ENCODE data around the gene MSL2.
"Not testable (repeated sequence)": the region's sequence is repeated elsewhere in the genome, so short reads cannot be mapped to it uniquely, and the experiment has no call there.

Gene MSL2

DNA sequence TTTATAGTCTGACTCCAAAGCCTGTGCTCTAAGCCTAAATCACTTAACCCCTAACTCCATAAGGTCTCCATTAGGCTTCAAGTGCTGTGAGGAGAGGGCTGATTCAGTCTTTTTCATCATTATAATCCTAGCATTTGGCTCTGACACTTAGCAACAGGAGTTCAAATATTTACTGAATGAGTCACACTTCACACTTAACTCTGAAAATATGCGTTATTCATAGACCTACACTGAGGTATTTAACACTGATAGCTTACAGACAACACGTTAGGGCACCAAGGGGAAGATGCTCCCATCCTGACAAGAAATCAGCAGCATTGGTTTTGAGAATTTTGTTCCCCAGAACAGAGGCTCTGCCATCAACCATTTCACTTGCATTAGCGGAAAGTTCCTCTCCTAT, 53.5 kb downstream of the MSL2 start:
- no peak for DNase-seq

DNA sequence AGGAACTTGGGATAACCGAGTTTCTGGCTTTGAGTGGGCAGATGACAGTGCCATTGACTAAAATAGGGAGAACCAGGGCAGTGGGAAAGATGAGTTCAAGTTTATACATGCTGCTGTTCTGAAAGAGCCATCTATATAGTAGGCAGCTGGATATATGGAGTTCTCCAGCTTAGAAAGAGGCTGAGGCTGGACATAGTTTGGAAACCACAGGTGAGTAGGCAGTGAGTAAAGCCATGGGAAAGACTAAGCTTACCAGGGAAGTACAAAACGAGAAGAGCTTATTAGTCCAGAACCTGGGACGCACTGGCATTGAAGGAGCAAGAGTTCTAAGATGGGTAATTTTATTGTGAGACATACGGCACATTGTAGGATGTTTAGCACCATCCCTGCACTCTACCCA, 54.2 kb downstream of the MSL2 start:
- no peak for DNase-seq

DNA sequence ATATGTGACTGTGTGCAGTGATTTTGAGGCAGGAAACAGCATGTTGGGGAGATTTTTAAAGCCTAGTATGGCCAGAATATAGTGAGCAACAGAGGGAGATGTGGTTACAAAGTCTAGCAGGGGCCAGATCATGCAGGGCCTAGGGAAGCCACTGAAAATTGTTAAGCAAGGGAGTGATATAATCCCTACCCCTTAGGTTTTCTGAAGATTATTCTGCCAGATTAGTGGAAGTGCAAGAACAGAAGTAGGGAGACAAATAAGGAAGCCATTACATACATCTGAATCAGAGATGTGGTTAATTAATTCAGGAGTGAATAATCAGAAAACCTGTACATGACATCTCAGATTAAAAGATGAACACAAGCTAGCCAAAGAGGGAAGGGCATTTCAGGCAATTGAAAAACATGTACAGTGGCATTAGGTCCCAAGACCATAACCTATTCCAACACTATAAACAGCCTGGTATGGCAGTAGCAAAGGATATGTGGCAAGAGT, 54.8 kb downstream of the MSL2 start:
- no peak for DNase-seq

DNA sequence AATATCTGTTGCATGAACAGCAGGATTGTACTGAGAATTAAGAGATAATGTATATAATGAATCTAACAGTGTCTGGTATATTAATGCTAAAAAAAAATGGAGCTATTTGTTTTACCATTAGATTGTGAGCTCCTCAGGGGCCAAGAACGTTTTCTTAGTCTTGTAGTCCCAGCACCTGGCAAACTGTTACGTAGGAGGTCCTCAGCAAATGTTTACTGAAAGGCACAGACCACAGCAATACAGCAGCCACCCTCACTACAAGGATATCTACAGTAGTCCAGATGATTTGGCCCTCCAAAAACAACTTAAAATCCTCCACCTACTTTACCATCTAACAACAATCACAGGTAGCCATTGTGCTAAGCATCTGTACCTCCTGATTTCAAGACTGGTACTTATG, 59.7 kb downstream of the MSL2 start:
- DNase-seq, result no peak

DNA sequence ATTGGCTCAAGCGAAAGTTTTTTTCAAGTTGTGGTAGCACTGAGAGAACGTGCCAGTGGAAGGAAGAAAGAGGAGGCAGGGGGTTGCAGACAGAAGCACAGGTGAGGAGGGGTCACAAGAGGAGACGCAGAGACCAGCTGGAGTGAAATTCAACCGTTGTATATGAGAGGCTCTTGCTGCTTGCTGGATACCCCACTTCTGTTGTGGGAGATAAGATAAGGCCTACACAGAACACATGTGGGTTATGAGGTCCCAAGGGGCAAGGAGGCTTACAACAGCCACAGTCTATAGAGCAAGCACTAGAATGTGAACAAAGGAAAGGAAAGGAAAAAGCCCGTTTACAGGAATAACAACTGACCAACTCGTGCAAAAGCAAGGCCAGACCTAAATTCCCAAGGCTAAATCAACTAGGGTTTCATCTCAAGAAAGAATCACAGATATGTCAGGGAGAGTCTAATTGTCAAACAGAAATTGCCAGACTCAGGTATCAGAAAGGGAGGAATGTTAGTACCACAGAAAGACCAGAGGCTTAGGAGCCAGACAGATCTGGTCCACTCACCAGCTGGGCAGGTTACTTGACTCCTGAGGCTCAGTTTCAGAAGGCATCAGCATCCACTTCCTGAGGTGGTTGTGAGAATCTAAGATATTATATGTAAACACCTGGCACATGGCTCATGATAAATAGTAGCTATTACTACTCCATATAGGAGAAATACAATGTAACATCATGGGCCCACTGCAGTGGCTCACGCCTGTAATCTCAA, 60.9 kb downstream of the MSL2 start:
- no peak for DNase-seq

DNA sequence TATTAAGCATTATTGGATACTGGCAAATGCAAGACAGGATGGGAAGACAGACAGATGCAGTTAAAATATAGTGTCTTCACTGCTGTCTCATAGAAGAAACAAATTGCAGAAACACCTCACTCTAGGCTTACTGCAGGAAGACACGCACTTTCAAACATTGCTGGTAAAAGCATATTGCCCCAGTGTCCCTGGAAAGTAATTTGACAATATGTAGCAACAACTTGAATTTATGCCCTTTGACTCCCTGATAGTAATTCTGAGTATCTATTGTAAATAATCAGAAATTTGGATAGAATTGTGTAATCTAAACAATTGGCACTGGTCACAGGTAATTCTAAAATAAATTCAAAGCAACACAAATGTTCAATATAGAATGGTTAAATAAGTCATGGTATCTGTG, 62.0 kb downstream of the MSL2 start:
- DNase-seq, result no peak

DNA sequence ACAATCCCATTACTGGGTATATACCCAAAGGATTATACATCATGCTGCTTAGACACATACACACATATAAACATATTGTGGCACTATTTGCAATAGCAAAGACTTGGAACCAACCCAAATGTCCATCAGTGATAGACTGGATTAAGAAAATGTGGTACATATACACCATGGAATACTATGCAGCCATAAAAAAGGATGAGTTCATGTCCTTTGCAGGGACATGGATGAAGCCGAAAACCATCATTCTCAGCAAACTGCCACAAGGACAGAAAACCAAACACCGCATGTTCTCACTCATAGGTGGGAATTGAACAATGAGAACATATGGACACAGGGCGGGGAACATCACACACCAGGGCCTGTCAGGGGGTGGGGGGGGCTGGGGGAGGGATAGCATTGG, 64.5 kb downstream of the MSL2 start:
- DNase-seq, result not testable (repeated sequence)

DNA sequence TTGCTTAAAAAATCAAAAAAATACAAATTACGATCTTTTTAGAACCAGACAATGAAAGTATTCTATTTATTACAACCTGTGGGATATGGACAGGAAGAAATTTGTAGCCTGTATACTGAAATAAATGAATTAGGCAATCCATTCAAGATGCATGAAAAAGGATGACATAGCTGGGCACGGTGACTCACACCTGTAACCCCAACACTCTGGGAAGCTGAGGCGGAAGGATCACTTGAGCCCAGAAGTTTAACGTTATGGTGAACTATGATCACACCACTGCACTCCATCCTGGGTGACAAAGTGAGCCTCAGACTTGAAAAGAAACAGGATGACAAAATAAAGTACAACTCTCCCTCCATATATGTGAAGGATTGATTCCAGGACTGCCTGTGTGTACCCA, 74.1 kb downstream of the MSL2 start:
- no peak for DNase-seq

DNA sequence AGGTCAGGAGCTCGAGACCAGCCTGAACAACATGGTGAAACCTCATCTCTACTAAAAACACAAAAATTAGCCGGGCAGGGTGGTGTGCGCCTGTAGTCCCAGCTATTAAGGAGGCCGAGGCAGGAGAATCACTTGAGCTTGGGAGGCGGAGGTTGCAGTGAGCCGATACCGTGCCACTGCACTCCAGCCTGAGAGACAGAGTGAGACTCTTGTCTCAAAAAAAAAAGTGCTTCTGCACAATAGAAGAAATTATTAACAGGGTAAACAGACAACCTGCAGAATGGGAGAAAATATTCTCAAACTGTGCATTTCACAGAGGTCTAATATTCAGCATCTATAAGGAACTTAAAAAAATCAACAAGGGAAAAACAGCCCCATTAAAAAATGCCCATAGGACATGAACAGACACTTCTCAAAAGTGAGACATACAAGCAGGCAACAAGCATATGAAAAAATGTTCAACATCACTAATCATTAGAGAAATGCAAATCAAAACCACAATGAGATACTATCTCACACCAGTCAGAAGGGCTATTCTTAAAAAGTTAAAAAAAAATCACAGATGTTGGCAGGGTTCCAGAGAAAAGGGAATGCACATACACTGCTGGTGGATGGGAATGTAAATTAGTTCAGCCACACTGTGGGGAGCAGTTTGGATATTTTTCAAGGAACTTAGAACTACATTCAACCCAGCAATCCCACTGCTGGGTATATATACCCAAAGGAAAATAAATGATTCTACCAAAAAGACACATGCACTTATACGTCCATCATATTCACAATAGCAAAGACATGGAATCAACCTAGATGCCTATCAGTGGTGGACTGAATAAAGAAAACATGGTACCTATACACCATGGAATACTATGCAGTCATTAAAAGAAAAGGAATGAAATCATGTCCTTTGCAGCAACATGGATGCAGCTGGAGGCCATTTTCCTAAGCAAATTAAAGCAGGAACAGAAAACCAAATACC, 75.5 kb downstream of the MSL2 start:
- no peak for DNase-seq

DNA sequence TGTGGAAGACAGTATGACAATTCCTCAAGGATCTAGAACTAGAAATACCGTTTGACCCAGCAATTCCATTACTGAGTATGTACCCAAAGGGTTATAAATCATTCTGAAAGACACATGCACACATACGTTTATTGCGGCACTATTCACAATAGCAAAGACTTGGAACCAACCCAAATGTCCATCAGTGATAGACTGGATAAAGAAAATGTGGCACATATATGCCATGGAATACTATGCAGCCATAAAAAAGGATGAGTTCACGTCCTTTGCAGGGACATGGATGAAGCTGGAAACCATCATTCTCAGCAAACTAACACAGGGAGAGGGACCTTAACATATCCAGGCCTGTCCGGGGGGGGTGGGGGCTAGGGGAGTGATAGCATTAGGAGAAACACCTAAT, 76.4 kb downstream of the MSL2 start:
- not testable (repeated sequence) for DNase-seq

DNA sequence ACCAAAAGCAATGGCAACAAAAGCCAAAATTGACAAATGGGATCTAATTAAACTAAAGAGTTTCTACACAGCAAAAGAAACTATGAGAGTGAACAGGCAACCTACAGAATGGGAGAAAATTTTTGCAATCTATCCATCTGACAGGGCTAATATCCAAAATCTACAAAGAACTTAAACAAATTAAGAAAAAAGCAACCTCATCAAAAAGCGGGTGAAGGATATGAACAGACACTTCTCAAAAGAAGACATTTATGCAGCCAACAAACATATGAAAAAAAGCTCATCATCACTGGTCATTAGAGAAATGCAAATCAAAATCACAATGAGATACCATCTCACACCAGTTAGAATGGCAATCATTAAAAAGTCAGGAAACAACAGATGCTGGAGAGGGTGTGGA, 76.8 kb downstream of the MSL2 start:
- not testable (repeated sequence) for DNase-seq

DNA sequence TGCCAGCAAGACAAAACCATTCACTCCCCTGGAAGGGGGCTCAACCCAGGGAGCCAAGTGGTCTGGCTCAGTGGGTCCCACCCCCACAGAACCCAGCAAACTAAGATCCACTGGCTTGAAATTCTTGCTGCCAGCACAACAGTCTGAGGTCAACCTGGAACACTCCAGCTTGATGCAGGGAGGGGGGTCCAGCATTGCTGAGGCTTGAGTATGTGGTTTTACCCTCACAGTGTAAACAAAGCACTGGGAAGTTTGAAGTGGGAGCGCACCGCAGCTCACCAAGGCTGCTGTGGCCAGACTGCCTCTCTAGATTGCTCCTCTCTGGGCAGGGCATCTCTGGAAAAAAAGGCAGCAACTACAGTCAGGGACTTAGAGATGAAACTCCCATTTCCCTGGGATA, 81.7 kb downstream of the MSL2 start:
- DNase-seq, result no peak

DNA sequence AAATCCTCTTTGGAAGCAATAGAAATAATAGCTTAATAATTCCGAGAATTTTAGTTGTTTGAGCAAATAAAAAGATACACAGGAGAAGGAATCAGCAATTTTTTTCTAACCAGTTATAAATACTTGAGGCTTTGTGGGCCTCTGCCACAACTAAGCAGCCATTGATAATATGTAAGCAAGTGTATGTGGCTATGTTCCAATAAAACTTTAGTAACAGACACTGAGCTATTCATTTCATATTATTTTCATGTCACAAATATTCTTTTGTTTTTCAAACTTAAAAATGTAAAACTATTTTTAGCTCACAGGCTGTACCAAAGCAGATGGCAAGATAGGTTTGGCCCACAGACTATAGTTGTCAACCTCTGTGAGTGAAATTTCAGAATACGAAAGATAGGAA, 85.7 kb downstream of the MSL2 start:
- DNase-seq, result no peak

DNA sequence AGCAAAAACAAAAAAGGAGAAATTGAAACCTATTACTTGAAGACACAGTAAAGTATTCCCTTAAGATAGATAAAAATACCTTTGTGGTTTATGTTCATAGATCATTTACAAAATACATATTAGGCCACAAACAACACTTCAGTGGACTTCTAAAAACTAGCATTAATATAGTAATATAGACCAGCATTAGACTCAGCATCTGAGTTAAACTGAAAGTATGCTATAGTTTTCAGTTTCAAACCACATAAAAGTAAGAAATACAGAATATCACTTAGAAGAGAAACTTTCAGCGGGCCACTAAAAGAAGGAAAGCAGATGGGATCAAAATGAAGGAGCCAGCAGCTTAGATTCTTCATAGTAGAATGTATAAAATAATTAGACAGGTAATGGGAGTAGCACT, 86.6 kb downstream of the MSL2 start:
- DNase-seq, result no peak

DNA sequence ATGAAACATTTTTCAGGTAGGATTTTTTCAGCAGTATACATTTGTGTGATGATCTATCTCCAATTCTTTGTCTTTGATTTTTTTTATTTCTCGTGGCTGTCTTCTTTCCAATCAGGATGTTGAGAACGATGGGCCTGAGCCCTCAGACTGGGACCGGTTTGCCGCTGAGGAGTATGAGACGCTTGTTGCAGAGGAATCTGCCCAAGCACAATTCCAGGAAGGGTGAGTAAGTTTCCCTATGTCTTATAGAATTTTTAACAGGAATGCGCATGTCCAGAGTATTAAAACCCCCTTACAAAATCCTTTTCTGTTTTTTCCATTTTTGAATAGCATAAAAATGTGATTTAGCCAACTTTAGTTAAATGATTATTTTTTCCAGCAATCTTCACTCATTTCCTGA, 90.0 kb downstream of the MSL2 start:
- DNase-seq, result no peak

DNA sequence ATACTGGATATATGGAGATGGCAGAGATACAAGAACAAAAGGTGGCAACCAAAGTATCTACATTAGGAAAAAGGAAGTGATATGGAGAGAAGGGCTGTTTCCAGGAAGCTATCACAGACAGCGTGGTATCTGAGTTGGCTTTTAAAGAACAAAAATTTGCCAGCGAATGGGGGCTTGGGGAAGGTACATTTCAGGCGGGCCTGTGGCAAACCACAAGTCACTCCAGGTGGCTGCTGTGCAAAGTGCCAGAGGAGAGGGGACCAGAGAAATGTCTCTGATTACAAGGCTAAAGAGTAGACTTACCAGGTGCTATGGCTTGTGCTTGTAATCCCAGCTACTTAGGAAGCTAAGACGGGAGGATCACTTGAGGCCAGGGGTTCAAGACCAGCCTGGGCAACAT, 91.1 kb downstream of the MSL2 start:
- no peak for DNase-seq

Data from AML-193 (cell line).